Measurements from ENCODE around the gene RHOH.

- TF ChIP-seq CTCF (IDR thresholded peaks at IDR 0.05), result no peak
- TF ChIP-seq POLR2A (IDR thresholded peaks at IDR 0.05; ENCODE audit: low read depth), result no peak
- TF ChIP-seq POLR2AphosphoS5 (IDR thresholded peaks at IDR 0.05), result no peak
- TF ChIP-seq EP300 (IDR thresholded peaks at IDR 0.05), result no peak
These were observed 6.8 kb upstream of the RHOH start for GRCh38 chr4:40190019-40190418.

Measured in esophagus muscularis mucosa (tissue), 4 donors.